Immature natural killer cell (primary cell): ENCODE results near the gene VPS54. TPM values are rescaled to one million over a fixed set of nuclear protein-coding genes. Genes with fewer than 3 reads are reported as not detected.

Experiments
- DNase-seq, 3 donors: peaks; one replicate each; pipeline ENCODE4 v3.0.0; 2022; ENCODE audit warnings: mixed read lengths in 1 of 3
- H3K27ac Mint-ChIP-seq, 6 donors: one replicate each; pipeline ENCODE4 v1.8.0; 2020; ENCODE audit warnings: mixed read lengths in 6 of 6, mild to moderate bottlenecking in 5 of 6, inconsistent platforms in 4 of 6, moderate library complexity in 3 of 6
- H3K27me3 Mint-ChIP-seq, 3 donors: one replicate each; pipeline ENCODE4 v1.8.0; 2020 to 2021; ENCODE audit warnings: low read depth in 3 of 3, mild to moderate bottlenecking in 3 of 3, mixed read lengths in 3 of 3, moderate library complexity in 3 of 3, inconsistent platforms in 1 of 3
- H3K36me3 Mint-ChIP-seq, 3 donors: one replicate each; pipeline ENCODE4 v1.8.0; 2020; ENCODE audit warnings: mixed read lengths in 3 of 3, inconsistent platforms in 2 of 3, mild to moderate bottlenecking in 2 of 3
- H3K4me1 Mint-ChIP-seq, 2 donors: one replicate each; pipeline ENCODE4 v1.8.0; 2020; ENCODE audit warnings: inconsistent platforms in 2 of 2, mild to moderate bottlenecking in 2 of 2, mixed read lengths in 2 of 2, moderate library complexity in 1 of 2
- H3K4me3 Mint-ChIP-seq, 5 donors: one replicate each; pipeline ENCODE4 v1.8.0; 2020; ENCODE audit warnings: mild to moderate bottlenecking in 5 of 5, mixed read lengths in 5 of 5, inconsistent platforms in 3 of 5, moderate library complexity in 3 of 5
- H3K9me3 Mint-ChIP-seq, 6 donors: one replicate each; pipeline ENCODE4 v1.8.0; 2020; ENCODE audit warnings: mild to moderate bottlenecking in 6 of 6, mixed read lengths in 6 of 6, inconsistent platforms in 4 of 6, moderate library complexity in 3 of 6
- polyA plus RNA-seq, 3 donors: library from polyadenylated mRNA; unstranded; fragments of 300-500 nt; fragmentation: Illumina TruSeq; gene quantifications; one replicate each; pipeline ENCODE4 v1.2.3, GENCODE V29; 2021

VPS54 gene
- polyA plus RNA-seq, 3 donors from 2014 or later = 2.3 to 8.1 (median 5.8) TPM

DNA sequence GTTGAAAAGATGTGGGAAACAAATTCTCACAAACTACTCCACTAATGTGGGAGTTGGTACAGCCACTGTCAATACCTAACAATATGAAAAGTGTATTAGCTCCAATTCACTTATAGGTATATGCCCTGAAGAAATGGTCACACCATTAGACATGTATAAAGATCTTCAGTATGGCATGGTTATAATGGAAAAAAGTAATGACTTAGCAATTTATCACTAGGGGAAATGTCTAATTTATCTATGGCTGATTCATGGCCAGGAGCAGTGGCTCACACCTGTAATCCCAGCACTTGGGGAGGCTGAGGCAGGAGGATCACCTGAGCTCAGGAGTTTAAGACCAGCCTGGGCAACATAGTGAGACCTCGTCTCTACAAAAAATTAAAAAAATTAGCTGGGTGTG is 125.1 kb downstream of the VPS54 start:
- no peaks in the 10 kb centered on the region for H3K4me1 Mint-ChIP-seq
- H3K27ac Mint-ChIP-seq = peak overlapping the region in 4 of 6 donors; percentile 24 to 48 (median 29)
- H3K9me3 Mint-ChIP-seq = no peaks in the 10 kb centered on the region
- no peak for DNase-seq
- peaks cover 9 to 42% (median 27%) of the 10 kb centered on the region in 3 donors for H3K36me3 Mint-ChIP-seq
- peaks cover 0 to 2% (median 0%) of the 10 kb centered on the region in 3 donors for H3K27me3 Mint-ChIP-seq
- no peak overlapping the region for H3K4me3 Mint-ChIP-seq

DNA sequence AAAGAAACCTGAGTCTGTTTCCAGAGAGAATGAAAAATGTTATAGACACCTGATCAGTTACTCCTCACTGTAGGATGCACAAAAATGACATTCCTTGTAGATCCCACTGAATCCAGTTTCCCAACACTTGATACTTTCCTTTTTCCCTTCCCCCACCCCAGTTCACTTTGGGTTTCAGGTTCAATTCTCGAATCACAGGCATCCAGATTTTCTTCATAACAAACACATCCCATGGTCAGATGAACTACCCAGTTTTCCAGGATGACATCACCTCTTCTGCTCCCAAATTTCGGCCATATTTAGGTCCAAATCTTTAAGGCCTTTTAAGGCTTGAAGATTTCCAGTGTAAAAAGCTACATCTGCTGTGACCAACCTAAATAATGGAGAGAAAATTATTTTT is 126.1 kb downstream of the VPS54 start:
- Mint-ChIP-seq H3K27me3 (peaks cover 0 to 2% (median 0%) of the 10 kb centered on the region in 3 donors), H3K4me3 (no peak overlapping the region), H3K27ac (peak overlapping the region in 4 of 6 donors; percentile 14 to 63 (median 36))

DNA sequence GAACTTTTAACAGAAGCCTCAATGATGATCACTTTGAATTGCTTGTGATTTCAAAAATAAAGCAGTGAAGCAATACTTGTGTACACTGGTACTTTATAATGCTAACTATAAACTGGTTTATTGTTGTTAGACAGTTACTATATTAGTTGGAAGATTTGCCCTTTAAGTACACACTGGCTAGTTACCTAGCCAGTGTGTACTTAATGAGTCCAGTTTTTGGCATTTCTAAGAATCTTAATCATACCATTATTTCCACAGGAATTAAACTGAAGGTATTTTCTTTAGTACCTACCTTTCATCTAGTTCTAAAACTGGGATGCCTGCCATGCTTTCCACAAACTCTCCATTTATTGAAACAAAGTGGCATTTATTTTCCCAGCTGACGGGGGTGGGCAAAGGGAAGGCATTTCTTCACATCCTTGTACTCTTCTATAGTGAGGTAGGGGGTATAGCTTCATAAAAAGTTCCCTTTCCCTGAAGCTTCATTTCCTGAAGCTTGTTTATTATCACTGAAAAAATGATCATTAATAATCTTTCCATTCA is 127.7 kb downstream of the VPS54 start:
- Mint-ChIP-seq H3K27me3 (peaks cover 0 to 2% (median 0%) of the 10 kb centered on the region in 3 donors), H3K36me3 (peaks cover 5 to 38% (median 30%) of the 10 kb centered on the region in 3 donors), H3K27ac (peak overlapping the region in 3 of 6 donors; percentile 22 to 39 (median 23)), H3K4me1 (peaks cover 0 to 6% of the 10 kb centered on the region in 2 donors), H3K4me3 (no peak overlapping the region), H3K9me3 (no peaks in the 10 kb centered on the region)
- no peak for DNase-seq

More for the DNA sequence above, 126.1 kb downstream of the VPS54 start:
- no peak for DNase-seq
- Mint-ChIP-seq H3K9me3 (no peaks in the 10 kb centered on the region), H3K36me3 (peaks cover 3 to 37% (median 25%) of the 10 kb centered on the region in 3 donors), H3K4me1 (no peaks in the 10 kb centered on the region)

DNA sequence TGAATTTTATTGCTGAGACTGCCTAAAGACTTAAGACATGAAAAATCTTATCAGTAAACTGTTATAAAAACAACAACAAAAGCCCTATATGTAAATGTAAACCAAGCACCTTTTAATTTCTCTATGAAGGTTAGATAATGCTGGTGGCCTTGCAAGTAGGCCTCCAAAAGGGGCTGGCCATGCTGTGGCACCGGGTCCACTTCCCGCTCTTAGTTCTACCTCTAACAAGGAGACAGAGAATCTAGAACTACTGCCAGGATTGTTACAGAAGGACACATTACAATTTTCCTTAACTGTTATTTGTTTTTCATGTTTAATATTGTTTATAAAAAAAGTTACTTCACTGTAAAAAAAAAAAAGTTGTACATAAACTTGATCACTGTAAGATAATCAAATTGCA is 128.6 kb downstream of the VPS54 start:
- H3K27ac Mint-ChIP-seq = peak overlapping the region in 2 of 6 donors; percentile 6 to 53
- H3K4me1 Mint-ChIP-seq = peaks cover 0 to 6% of the 10 kb centered on the region in 2 donors
- DNase-seq = no peak
- H3K27me3 Mint-ChIP-seq = peaks cover 0 to 3% (median 0%) of the 10 kb centered on the region in 3 donors
- no peaks in the 10 kb centered on the region for H3K9me3 Mint-ChIP-seq
- no peak overlapping the region for H3K4me3 Mint-ChIP-seq
- H3K36me3 Mint-ChIP-seq = peaks cover 6 to 40% (median 30%) of the 10 kb centered on the region in 3 donors

DNA sequence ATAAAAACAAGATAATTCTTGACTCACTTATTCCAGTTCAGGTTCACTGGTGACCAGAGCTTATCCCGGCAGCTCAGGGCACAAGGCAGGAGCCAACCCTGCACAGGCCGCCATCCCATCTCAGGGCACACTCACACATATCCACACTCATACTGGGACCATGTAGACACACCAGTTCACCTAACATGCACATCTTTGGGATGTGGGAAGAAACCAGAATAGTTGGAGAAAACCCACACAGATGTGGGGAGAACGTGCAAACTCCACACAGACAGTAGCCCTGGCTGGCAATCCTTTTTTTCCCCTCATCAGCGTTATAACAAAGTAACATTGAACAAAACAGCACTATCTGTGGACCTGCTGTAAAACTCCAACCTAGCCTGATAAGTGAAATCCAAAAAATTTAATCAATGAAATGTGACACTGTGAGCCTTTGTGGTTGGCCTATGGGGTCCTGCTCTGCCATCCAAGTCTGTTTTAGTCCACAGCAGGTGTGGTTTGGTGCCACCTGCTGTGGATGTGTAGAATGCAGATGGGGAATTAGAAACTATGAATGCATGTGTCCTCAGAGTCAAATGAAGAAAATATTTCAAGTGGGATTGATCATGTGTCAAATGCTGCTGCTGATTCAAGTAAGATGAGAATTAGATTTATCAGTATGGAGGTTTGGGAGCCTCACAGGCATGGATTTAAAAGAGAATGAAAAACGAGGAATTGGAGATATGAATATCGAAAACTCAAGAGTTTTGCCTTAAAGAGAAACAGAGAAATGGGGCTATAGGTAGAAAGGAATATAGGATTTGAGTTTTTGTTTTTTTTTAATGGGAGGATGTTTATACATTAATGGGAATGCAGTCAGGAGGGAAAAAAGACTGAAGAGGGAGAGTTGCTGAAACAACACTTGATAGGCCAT is 130.5 kb downstream of the VPS54 start:
- Mint-ChIP-seq H3K27me3 (peaks cover 0 to 3% (median 0%) of the 10 kb centered on the region in 3 donors), H3K27ac (peak overlapping the region in 5 of 6 donors; percentile 1 to 74 (median 58))

DNA sequence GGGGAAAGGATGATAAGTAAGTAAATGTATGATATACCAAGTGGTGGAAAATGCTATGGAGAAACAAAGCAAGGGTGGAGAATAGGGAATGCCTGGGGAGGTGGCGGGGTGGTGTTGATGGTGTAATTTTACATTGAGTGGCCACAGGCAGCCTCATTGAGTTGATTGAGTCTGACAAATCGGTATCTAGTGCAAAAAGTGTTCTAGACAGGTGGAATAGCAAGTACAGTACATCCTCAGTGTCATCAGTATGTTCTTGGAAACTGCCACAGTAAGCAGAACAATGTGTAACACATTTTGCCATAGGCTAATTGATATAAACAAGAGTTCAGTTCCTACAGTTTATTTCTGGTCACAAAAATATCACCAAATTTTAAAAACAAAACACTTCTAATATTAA is 131.2 kb downstream of the VPS54 start:
- DNase-seq = no peak
- Mint-ChIP-seq H3K27me3 (peaks cover 0 to 1% (median 0%) of the 10 kb centered on the region in 3 donors), H3K36me3 (peaks cover 12 to 42% (median 38%) of the 10 kb centered on the region in 3 donors), H3K27ac (peak overlapping the region in 3 of 6 donors; percentile 4 to 32 (median 6)), H3K4me1 (peaks cover 0 to 6% of the 10 kb centered on the region in 2 donors), H3K4me3 (no peak overlapping the region), H3K9me3 (no peaks in the 10 kb centered on the region)

More for the DNA sequence above, 130.5 kb downstream of the VPS54 start:
- H3K9me3 Mint-ChIP-seq = no peaks in the 10 kb centered on the region
- no peak overlapping the region for H3K4me3 Mint-ChIP-seq
- peaks cover 0 to 6% of the 10 kb centered on the region in 2 donors for H3K4me1 Mint-ChIP-seq
- H3K36me3 Mint-ChIP-seq = peaks cover 13 to 45% (median 38%) of the 10 kb centered on the region in 3 donors
- peak in 2 of 3 donors; percentile 15 to 22 for DNase-seq

DNA sequence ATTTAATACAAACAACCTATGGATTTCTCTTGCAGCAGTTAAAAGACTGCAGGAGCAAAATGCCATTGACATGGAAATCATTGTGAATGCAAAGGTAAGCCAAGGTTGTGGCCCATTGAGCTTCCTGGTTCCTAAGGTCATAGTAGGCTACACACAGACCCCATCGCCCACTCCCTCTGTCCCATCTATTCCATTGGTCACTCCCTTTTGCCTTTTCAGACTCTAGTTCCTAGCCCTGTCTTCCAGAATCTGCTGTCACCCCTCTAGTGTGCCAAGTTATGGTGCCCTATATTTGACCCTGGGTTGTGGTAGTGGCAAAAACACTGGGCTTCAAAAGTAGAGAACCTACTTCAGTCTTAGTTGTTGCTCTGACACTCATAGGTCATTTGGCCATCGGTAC is 132.8 kb downstream of the VPS54 start:
- peaks cover 1 to 20% of the 10 kb centered on the region in 2 donors for H3K4me1 Mint-ChIP-seq
- H3K36me3 Mint-ChIP-seq = peaks cover 15 to 33% (median 32%) of the 10 kb centered on the region in 3 donors
- H3K9me3 Mint-ChIP-seq = no peaks in the 10 kb centered on the region
- no peak overlapping the region for H3K4me3 Mint-ChIP-seq
- peak overlapping the region in 1 of 6 donors; percentile 44 for H3K27ac Mint-ChIP-seq
- no peak for DNase-seq
- peaks cover 0 to 1% (median 0%) of the 10 kb centered on the region in 3 donors for H3K27me3 Mint-ChIP-seq

DNA sequence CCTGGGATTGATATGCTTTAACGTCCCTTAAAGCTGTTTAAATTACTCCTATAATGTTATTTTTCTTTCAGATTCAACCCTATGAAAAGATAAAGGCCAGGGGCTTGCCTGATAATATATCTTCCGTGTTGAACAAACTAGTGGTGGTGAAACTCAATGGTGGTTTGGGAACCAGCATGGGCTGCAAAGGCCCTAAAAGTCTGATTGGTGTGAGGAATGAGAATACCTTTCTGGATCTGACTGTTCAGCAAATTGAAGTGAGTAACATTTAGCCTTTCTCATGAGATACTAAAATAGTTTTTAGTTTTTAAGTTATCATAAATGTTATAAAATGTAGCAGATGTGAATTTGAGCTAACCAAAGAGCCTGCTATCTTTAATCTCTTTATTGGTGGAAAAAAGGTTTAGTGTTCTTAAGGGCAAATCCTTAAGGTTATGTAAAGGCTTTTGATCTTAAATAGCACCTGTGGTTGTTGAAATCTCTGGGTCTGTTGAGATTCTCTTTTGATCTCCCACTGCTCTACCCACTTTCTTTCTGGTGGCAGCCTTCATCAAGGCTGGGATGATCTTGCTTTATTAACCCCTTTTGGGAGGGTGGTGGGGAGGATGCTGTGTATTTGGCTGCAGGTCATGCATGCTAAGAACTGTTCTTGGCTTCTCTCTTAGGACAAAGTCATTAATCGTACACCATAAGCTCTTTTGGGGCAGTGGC is 136.7 kb downstream of the VPS54 start:
- H3K27ac Mint-ChIP-seq = peak overlapping the region; percentile 0 to 67 (median 47)
- H3K4me3 Mint-ChIP-seq = no peak overlapping the region

DNA sequence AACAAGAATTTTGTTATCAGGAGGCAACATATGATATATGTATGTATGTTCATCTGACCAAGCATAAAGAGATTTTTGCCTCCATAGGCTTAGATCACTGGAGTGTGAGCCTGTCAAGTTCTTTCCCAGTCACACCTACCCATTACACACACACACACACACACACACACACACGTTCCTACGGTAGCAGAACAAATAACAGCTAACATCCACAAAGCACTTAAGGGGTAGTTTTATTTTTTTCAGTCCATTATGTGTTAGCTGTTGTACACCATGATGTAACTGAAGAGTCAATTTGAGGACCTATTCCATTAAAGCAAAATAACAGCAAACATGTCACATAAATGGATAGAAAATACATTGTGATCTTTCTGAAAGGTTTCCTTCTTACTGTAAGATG is 138.0 kb downstream of the VPS54 start:
- Mint-ChIP-seq H3K4me3 (no peak overlapping the region), H3K27ac (peak overlapping the region in 4 of 6 donors; percentile 2 to 67 (median 34))

More for the DNA sequence above, 136.7 kb downstream of the VPS54 start:
- Mint-ChIP-seq H3K4me1 (peaks cover 17 to 36% of the 10 kb centered on the region in 2 donors), H3K9me3 (no peaks in the 10 kb centered on the region), H3K27me3 (peaks cover 0 to 2% (median 1%) of the 10 kb centered on the region in 3 donors), H3K36me3 (peaks cover 15 to 16% (median 15%) of the 10 kb centered on the region in 3 donors)
- no peak for DNase-seq

DNA sequence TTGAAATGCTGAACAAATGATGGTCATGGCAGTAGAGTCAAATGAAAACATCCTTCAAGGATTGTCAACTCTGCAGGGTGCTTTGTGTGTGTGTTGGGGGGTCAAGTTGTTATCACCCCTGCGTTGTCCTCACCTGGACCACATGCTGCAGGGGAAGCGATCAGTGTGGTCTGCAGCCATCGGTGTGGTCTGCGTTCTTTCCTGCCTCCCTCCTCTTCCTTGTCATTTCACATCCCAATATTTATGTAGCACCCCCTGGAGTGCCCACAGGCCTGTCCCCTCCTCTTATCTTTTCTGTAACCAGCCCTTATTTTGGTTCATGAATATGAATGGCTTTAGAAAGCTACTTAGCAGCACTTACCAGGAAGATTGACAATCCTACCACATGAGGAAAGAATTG is 138.6 kb downstream of the VPS54 start:
- Mint-ChIP-seq H3K27me3 (peaks cover 0 to 2% (median 0%) of the 10 kb centered on the region in 3 donors), H3K27ac (peak overlapping the region; percentile 2 to 61 (median 46)), H3K9me3 (no peaks in the 10 kb centered on the region), H3K4me3 (no peak overlapping the region), H3K4me1 (peaks cover 34 to 54% of the 10 kb centered on the region in 2 donors), H3K36me3 (peaks cover 12 to 14% (median 12%) of the 10 kb centered on the region in 3 donors)
- no peak for DNase-seq

More for the DNA sequence above, 138.0 kb downstream of the VPS54 start:
- H3K27me3 Mint-ChIP-seq = peaks cover 0 to 2% (median 0%) of the 10 kb centered on the region in 3 donors
- H3K36me3 Mint-ChIP-seq = peaks cover 12 to 16% (median 12%) of the 10 kb centered on the region in 3 donors
- peaks cover 28 to 48% of the 10 kb centered on the region in 2 donors for H3K4me1 Mint-ChIP-seq
- no peak for DNase-seq
- H3K9me3 Mint-ChIP-seq = no peaks in the 10 kb centered on the region

DNA sequence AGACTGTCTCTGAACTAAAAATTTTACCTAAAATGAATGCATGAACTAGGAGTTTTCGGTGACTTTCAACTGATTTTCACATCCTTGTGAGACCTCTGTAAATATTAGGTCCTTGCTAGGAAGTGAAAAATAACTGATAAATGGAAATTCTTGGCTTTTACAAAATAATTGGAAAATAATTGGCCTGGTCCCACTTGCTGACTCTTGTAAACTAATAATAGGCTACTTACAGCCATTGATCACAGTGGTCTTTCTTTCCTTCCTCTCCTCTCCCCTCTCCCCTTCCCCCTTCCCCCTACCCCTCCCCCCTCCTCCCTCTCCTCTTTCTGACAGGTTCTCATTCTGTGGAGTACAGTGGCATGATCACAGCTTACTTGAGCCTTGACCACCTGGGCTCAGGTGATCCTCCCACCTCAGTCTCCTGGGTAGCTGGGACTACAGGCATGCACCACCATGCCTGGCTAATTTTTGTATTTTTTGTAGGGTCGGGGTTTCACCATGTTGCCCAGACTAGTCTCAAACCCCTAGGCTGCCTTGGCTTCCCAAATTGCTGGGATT is 139.3 kb downstream of the VPS54 start:
- peak overlapping the region in 2 of 6 donors; percentile 32 to 56 for H3K27ac Mint-ChIP-seq
- no peak for DNase-seq
- H3K36me3 Mint-ChIP-seq = peaks cover 12% of the 10 kb centered on the region in 3 donors
- no peak overlapping the region for H3K4me3 Mint-ChIP-seq
- peaks cover 41 to 61% of the 10 kb centered on the region in 2 donors for H3K4me1 Mint-ChIP-seq
- H3K27me3 Mint-ChIP-seq = peaks cover 0 to 2% (median 0%) of the 10 kb centered on the region in 3 donors
- no peaks in the 10 kb centered on the region for H3K9me3 Mint-ChIP-seq

DNA sequence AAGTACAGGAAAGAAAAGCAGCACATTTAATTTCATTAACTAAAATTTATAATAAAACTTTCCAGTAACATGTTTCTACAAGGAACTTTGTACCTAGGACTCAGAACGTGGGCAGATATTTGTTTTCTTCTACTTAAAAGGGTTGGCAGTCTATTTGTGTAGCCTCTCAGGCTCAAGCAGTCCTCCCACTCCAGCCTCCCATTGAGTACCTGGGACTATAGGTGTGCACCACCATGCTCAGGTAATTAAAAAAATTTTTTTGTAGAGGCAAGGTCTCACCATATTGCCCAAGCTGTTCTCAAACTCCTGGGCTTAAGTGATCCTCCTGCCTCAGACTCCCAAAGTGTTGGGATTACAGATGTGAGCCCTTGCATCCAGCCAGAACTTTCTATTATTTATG is 140.7 kb downstream of the VPS54 start:
- no peak overlapping the region for H3K4me3 Mint-ChIP-seq
- DNase-seq = no peak
- no peaks in the 10 kb centered on the region for H3K9me3 Mint-ChIP-seq
- H3K36me3 Mint-ChIP-seq = peaks cover 4 to 5% (median 4%) of the 10 kb centered on the region in 3 donors
- H3K4me1 Mint-ChIP-seq = peaks cover 53 to 76% of the 10 kb centered on the region in 2 donors
- H3K27ac Mint-ChIP-seq = peak overlapping the region in 1 of 6 donors; percentile 30
- peaks cover 0 to 3% (median 2%) of the 10 kb centered on the region in 3 donors for H3K27me3 Mint-ChIP-seq

DNA sequence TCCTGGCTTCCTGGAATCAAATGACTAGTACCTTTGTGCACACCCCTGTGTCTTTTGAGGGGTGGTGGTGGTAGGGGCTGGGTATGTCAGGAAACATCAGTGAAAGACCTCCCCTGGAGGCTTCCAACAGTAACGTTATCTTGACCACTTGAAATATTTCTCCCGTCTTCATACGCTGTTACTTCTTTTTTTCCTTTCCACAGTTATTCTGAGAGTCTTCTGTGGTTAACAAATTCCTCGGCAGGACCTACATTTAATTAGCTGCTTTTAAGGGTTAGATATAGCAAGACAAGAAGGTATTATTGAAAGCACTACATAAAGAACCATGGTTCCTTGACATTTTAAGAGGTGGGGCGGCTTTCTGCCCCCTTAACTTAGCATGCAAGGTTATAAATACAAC is 142.9 kb downstream of the VPS54 start:
- Mint-ChIP-seq H3K4me3 (peak overlapping the region in 4 of 5 donors; percentile 7 to 57 (median 32)), H3K4me1 (peaks cover 54 to 76% of the 10 kb centered on the region in 2 donors), H3K9me3 (no peaks in the 10 kb centered on the region), H3K36me3 (peaks cover 0 to 5% (median 5%) of the 10 kb centered on the region in 3 donors), H3K27me3 (peaks cover 0 to 3% (median 2%) of the 10 kb centered on the region in 3 donors), H3K27ac (peak overlapping the region; percentile 43 to 90 (median 74))
- DNase-seq = no peak
